Trophoblast cell (in vitro differentiated cells and primary cell): ENCODE results near the gene SFSWAP.

ENCODE experiments used
- DNase-seq, 2 donors: peaks; one replicate each; pipeline ENCODE4 v3.0.0-alpha.2; 2016
- H2AFZ ChIP-seq: 2 replicates; pipeline ENCODE4 v1.6.1; 2013; ENCODE audit warnings: low read length, moderate library complexity, mild to moderate bottlenecking; ENCODE audit not compliant: insufficient read depth, poor library complexity
- H2AK5ac ChIP-seq: 2 replicates; pipeline ENCODE4 v1.6.1; 2013; ENCODE audit warnings: mild to moderate bottlenecking, low read length
- H2BK120ac ChIP-seq: 2 replicates; pipeline ENCODE4 v1.6.1; 2013; ENCODE audit warnings: low read length, mild to moderate bottlenecking, moderate library complexity; ENCODE audit not compliant: insufficient read depth, poor library complexity
- H2BK12ac ChIP-seq: 2 replicates; pipeline ENCODE4 v1.6.1; 2013; ENCODE audit warnings: mild to moderate bottlenecking, low read length, moderate library complexity
- H2BK5ac ChIP-seq: 2 replicates; pipeline ENCODE4 v1.6.1; 2013; ENCODE audit warnings: low read length, low read depth, moderate library complexity, mild to moderate bottlenecking; ENCODE audit not compliant: poor library complexity
- H3K14ac ChIP-seq: 2 replicates; pipeline ENCODE4 v1.6.1; 2013; ENCODE audit warnings: mild to moderate bottlenecking, low read length
- H3K18ac ChIP-seq: 2 replicates; pipeline ENCODE4 v1.6.1; 2013; ENCODE audit warnings: mild to moderate bottlenecking, low read length
- H3K23ac ChIP-seq: 2 replicates; pipeline ENCODE4 v1.6.1; 2013; ENCODE audit warnings: low read length
- H3K27ac ChIP-seq: 2 replicates; pipeline ENCODE4 v1.5.1; 2013; ENCODE audit warnings: low read depth, mild to moderate bottlenecking, inconsistent platforms, low read length, moderate library complexity
- H3K27me3 ChIP-seq: 2 replicates; pipeline ENCODE4 v1.6.1; 2013; ENCODE audit warnings: inconsistent platforms, mild to moderate bottlenecking, low read length, moderate library complexity; ENCODE audit not compliant: insufficient read depth
- H3K36me3 ChIP-seq, 2 experiments: 1 replicate in 1 of 2; 2 replicates in 1 of 2; pipeline ENCODE4 v1.6.1; 2013; ENCODE audit warnings: low read length in 2 of 2, mild to moderate bottlenecking in 2 of 2, moderate library complexity in 1 of 2; ENCODE audit not compliant: insufficient read depth in 2 of 2, control insufficient read depth in 1 of 2
- H3K4ac ChIP-seq: 2 replicates; pipeline ENCODE4 v1.6.1; 2013; ENCODE audit warnings: low read depth, mild to moderate bottlenecking, low read length, moderate library complexity
- H3K4me1 ChIP-seq, 2 experiments: 1 replicate in 1 of 2; 2 replicates in 1 of 2; pipeline ENCODE4 v1.6.1; 2013; ENCODE audit warnings: low read length in 2 of 2, mild to moderate bottlenecking in 2 of 2, moderate library complexity in 1 of 2; ENCODE audit not compliant: insufficient read depth in 2 of 2, control insufficient read depth in 1 of 2
- H3K4me2 ChIP-seq: 2 replicates; pipeline ENCODE4 v1.6.1; 2013; ENCODE audit warnings: inconsistent platforms, mild to moderate bottlenecking, low read length, moderate library complexity
- H3K4me3 ChIP-seq: 2 replicates; pipeline ENCODE4 v1.5.1; 2013; ENCODE audit warnings: mild to moderate bottlenecking, low read depth, low read length, inconsistent platforms
- H3K79me1 ChIP-seq: one replicate; pipeline ENCODE4 v1.6.1; 2013; ENCODE audit warnings: low read length
- H3K79me2 ChIP-seq: 2 replicates; pipeline ENCODE4 v1.6.1; 2013; ENCODE audit warnings: low read length, mild to moderate bottlenecking; ENCODE audit not compliant: control insufficient read depth, insufficient read depth, poor library complexity
- H3K9ac ChIP-seq: 2 replicates; pipeline ENCODE4 v1.6.1; 2013; ENCODE audit warnings: mild to moderate bottlenecking, low read length
- H3K9me3 ChIP-seq: 2 replicates; pipeline ENCODE4 v1.6.1; 2013; ENCODE audit warnings: low read depth, mild to moderate bottlenecking, control low read depth, inconsistent platforms, low read length; ENCODE audit not compliant: insufficient read depth
- H4K12ac ChIP-seq: 2 replicates; pipeline ENCODE4 v1.6.1; 2013; ENCODE audit warnings: low read depth, mild to moderate bottlenecking, low read length, moderate library complexity
- H4K8ac ChIP-seq: 2 replicates; pipeline ENCODE4 v1.6.1; 2013; ENCODE audit warnings: low read depth, mild to moderate bottlenecking, low read length, moderate library complexity
- H4K91ac ChIP-seq: one replicate; pipeline ENCODE4 v1.6.1; 2013; ENCODE audit warnings: low read depth, mild to moderate bottlenecking, low read length, moderate library complexity
- WGBS: extraction: QIAGEN DNeasy Blood & Tissue Kit; methylation state at CpG from one replicate; pipeline ENCODE4 v1.1.7; 2013; ENCODE audit warnings: missing lambda C conversion rate; ENCODE audit not compliant: insufficient read length, insufficient coverage; ENCODE audit errors: extremely low coverage; 5-methylcytosine and 5-hydroxymethylcytosine counted together

The SFSWAP gene

GRCh38 chr12:131766382-131767107 lies 55.7 kb downstream of the SFSWAP start:
- H3K79me1 ChIP-seq, result no peaks in the 10 kb centered on the region
- H2AK5ac ChIP-seq, result no peak overlapping the region
- H3K4me2 ChIP-seq, result no peak overlapping the region
- H3K27me3 ChIP-seq, result no peaks in the 10 kb centered on the region
- no peak overlapping the region for H2BK120ac ChIP-seq
- H3K9me3 ChIP-seq, result no peaks in the 10 kb centered on the region
- no peak overlapping the region for H3K4ac ChIP-seq
- peaks cover 44 to 52% of the 10 kb centered on the region in 2 experiments for H3K36me3 ChIP-seq
- H2AFZ ChIP-seq, result no peak overlapping the region
- no CpG with 5 or more reads among the region's 17 CpGs for WGBS
- DNase-seq, result no peak
- H3K14ac ChIP-seq, result no peak overlapping the region
- no peak overlapping the region for H2BK12ac ChIP-seq
- H2BK5ac ChIP-seq, result no peak overlapping the region
- no peak overlapping the region for H3K9ac ChIP-seq
- H4K12ac ChIP-seq, result no peak overlapping the region
- H4K8ac ChIP-seq, result no peak overlapping the region
- no peak overlapping the region for H3K27ac ChIP-seq
- no peak overlapping the region for H4K91ac ChIP-seq
- no peak overlapping the region for H3K23ac ChIP-seq
- H3K18ac ChIP-seq, result no peak overlapping the region
- no peaks in the 10 kb centered on the region for H3K4me1 ChIP-seq
- H3K79me2 ChIP-seq, result no peaks in the 10 kb centered on the region
- H3K4me3 ChIP-seq, result no peak overlapping the region

GRCh38 chr12:131770120-131770519 lies 59.2 kb downstream of the SFSWAP start:
- Histone ChIP-seq H3K4ac (no peak overlapping the region), H3K4me3 (no peak overlapping the region), H2BK12ac (no peak overlapping the region), H3K79me2 (no peaks in the 10 kb centered on the region), H2BK5ac (no peak overlapping the region), H2AFZ (no peak overlapping the region), H3K14ac (no peak overlapping the region), H3K36me3 (peaks cover 40 to 60% of the 10 kb centered on the region in 2 experiments), H3K4me1 (no peaks in the 10 kb centered on the region), H3K9ac (no peak overlapping the region), H2BK120ac (no peak overlapping the region), H3K79me1 (no peaks in the 10 kb centered on the region), H4K91ac (no peak overlapping the region), H3K4me2 (no peak overlapping the region), H4K8ac (no peak overlapping the region), H3K18ac (no peak overlapping the region), H3K23ac (no peak overlapping the region), H2AK5ac (no peak overlapping the region), H3K27me3 (no peaks in the 10 kb centered on the region), H3K27ac (no peak overlapping the region), H4K12ac (no peak overlapping the region), H3K9me3 (no peaks in the 10 kb centered on the region)
- no peak for DNase-seq
- no CpG with 5 or more reads among the region's 12 CpGs for WGBS

DNA sequence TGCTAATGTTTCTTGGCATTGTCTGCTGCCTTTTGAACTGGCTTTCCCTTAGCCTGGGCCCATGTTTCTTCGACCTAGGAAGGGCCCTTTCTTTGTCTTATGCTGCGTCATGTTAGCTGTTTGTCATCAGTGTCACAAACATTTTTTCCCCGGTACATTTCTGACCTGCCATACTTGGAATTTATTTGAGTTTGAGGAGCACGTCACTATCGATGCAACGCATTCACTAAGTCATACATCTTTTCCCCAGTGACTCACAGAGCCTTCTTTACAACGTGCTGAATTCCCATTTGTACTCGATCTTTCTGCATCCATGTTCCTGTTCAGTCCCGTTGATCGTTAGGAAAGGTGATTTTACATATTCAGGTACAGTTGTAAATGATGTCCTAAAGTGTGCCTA lies 61.1 kb downstream of the SFSWAP start:
- Histone ChIP-seq H3K4me3 (no peak overlapping the region), H4K12ac (no peak overlapping the region), H2AK5ac (no peak overlapping the region), H3K9me3 (no peaks in the 10 kb centered on the region), H3K27me3 (no peaks in the 10 kb centered on the region), H3K23ac (no peak overlapping the region), H3K27ac (no peak overlapping the region), H3K14ac (no peak overlapping the region), H3K79me2 (no peaks in the 10 kb centered on the region), H4K91ac (no peak overlapping the region), H4K8ac (no peak overlapping the region), H2BK5ac (no peak overlapping the region), H3K9ac (no peak overlapping the region), H3K4ac (no peak overlapping the region), H3K4me1 (no peaks in the 10 kb centered on the region), H2BK12ac (no peak overlapping the region), H3K18ac (no peak overlapping the region), H3K79me1 (no peaks in the 10 kb centered on the region), H3K36me3 (peaks cover 39 to 59% of the 10 kb centered on the region in 2 experiments), H3K4me2 (no peak overlapping the region), H2AFZ (no peak overlapping the region), H2BK120ac (no peak overlapping the region)
- DNase-seq, result peak; percentile 4 to 60
- WGBS, result no CpG with 5 or more reads among the region's 10 CpGs

- H3K4me2 ChIP-seq, result no peak overlapping the region
- no peak overlapping the region for H2BK120ac ChIP-seq
- H3K79me2 ChIP-seq, result no peaks in the 10 kb centered on the region
- DNase-seq, result no peak
- no peak overlapping the region for H2BK5ac ChIP-seq
- H3K36me3 ChIP-seq, result peaks cover 34 to 58% of the 10 kb centered on the region in 2 experiments
- H3K14ac ChIP-seq, result no peak overlapping the region
- H3K9ac ChIP-seq, result no peak overlapping the region
- H4K12ac ChIP-seq, result no peak overlapping the region
- no peak overlapping the region for H3K18ac ChIP-seq
- H4K91ac ChIP-seq, result no peak overlapping the region
- no peaks in the 10 kb centered on the region for H3K4me1 ChIP-seq
- no peak overlapping the region for H4K8ac ChIP-seq
- H3K27ac ChIP-seq, result no peak overlapping the region
- no peak overlapping the region for H2BK12ac ChIP-seq
- no peak overlapping the region for H3K4me3 ChIP-seq
- no CpG with 5 or more reads among the region's 15 CpGs for WGBS
- H3K4ac ChIP-seq, result no peak overlapping the region
- H3K23ac ChIP-seq, result no peak overlapping the region
- no peak overlapping the region for H2AFZ ChIP-seq
- H2AK5ac ChIP-seq, result no peak overlapping the region
- H3K9me3 ChIP-seq, result no peaks in the 10 kb centered on the region
- H3K27me3 ChIP-seq, result no peaks in the 10 kb centered on the region
- H3K79me1 ChIP-seq, result no peaks in the 10 kb centered on the region
Observed at GRCh38 chr12:131773582-131774221, 62.8 kb downstream of the SFSWAP start.
